Measurements from ENCODE around the gene FGD4.

DNA sequence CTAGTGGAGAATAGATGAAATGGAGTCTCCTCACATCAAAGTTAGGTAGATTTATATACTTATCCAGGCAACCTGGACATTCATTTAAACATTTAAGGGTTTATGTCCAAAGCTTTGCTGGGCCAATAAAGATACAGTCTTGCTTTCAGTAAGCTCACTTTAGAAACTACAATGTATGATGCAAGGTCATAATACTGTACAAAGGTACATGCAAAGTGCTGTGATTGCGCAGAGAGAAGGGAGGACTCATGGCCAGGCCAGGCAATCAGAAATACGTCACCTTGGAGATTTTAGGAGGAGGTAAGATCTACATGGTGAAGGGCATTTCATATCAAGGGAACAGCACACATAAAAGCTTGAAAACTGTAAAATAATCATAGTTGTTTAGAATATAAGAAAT is 113.6 kb downstream of the FGD4 start:
- TF ChIP-seq, protein P1, sequence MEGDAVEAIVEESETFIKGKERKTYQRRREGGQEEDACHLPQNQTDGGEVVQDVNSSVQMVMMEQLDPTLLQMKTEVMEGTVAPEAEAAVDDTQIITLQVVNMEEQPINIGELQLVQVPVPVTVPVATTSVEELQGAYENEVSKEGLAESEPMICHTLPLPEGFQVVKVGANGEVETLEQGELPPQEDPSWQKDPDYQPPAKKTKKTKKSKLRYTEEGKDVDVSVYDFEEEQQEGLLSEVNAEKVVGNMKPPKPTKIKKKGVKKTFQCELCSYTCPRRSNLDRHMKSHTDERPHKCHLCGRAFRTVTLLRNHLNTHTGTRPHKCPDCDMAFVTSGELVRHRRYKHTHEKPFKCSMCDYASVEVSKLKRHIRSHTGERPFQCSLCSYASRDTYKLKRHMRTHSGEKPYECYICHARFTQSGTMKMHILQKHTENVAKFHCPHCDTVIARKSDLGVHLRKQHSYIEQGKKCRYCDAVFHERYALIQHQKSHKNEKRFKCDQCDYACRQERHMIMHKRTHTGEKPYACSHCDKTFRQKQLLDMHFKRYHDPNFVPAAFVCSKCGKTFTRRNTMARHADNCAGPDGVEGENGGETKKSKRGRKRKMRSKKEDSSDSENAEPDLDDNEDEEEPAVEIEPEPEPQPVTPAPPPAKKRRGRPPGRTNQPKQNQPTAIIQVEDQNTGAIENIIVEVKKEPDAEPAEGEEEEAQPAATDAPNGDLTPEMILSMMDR (conservative IDR thresholded peaks at IDR 0.05 in 1 of 2, IDR thresholded peaks at IDR 0.05 in 1 of 2; ENCODE audit: extremely low read depth in 1 of 2, insufficient read depth in 1 of 2, low read depth in 1 of 2, low read length in 2 of 2): no peak
- TF ChIP-seq EZH2 (IDR thresholded peaks at IDR 0.05; ENCODE audit: borderline replicate concordance, low read length): no peak
